Muscle layer of colon (tissue), 2 donors: ENCODE results near the gene ARHGEF28.
A peak's percentile ranks its signal among the peaks of the same experiment; 100 is the strongest.

Experiments
- H3K27ac ChIP-seq: one replicate; pipeline ENCODE4 v1.7.0; 2013; ENCODE audit warnings: low read depth, mild to moderate bottlenecking, low read length, moderate library complexity
- H3K27me3 ChIP-seq, 2 donors: one replicate each; pipeline ENCODE4 v1.7.0; 2013; ENCODE audit warnings: low read length in 2 of 2, mild to moderate bottlenecking in 2 of 2; ENCODE audit not compliant: insufficient read depth in 2 of 2, control insufficient read depth in 1 of 2
- H3K36me3 ChIP-seq: one replicate; pipeline ENCODE4 v1.7.0; 2013; ENCODE audit warnings: mild to moderate bottlenecking, low read length; ENCODE audit not compliant: insufficient read depth
- H3K4me1 ChIP-seq: one replicate; pipeline ENCODE4 v1.7.0; 2013; ENCODE audit warnings: mild to moderate bottlenecking, low read length; ENCODE audit not compliant: insufficient read depth
- H3K4me3 ChIP-seq, 2 donors: one replicate each; pipeline ENCODE4 v1.7.0; 2013; ENCODE audit warnings: low read length in 2 of 2, low read depth in 1 of 2, mild to moderate bottlenecking in 1 of 2, moderate library complexity in 1 of 2
- H3K9ac ChIP-seq: one replicate; pipeline ENCODE4 v1.7.0; 2013; ENCODE audit warnings: low read length
- H3K9me3 ChIP-seq: one replicate; pipeline ENCODE4 v1.7.0; 2013; ENCODE audit warnings: mild to moderate bottlenecking, low read length
- donor health status: abdominal sarcoma.
- donor health status: Adenocarcinoma of cecum.

Gene ARHGEF28

GRCh38 chr5:73625944-73626811, at the start of gene ARHGEF28:
ARHGEF28 (plus strand) TSS chr5:73626196; CDS start chr5:73684852, 58,656 bp downstream.
- Histone ChIP-seq H3K27ac (peak within 1 kb of the TSS; percentile 19), H3K36me3 (no peaks in the 10 kb centered on the region), H3K9ac (no peak within 1 kb of the TSS), H3K27me3 (no peaks in the 10 kb centered on the region), H3K9me3 (no peaks in the 10 kb centered on the region), H3K4me3 (peak within 1 kb of the TSS; percentile 66 to 69), H3K4me1 (no peaks in the 10 kb centered on the region)

GRCh38 chr5:73582285-73583145, 43.5 kb upstream of the ARHGEF28 start:
- no peak overlapping the region for H3K4me3 ChIP-seq
- H3K36me3 ChIP-seq = peaks cover 18% of the 10 kb centered on the region
- H3K9me3 ChIP-seq = no peaks in the 10 kb centered on the region
- H3K27me3 ChIP-seq = no peaks in the 10 kb centered on the region
- no peaks in the 10 kb centered on the region for H3K4me1 ChIP-seq
- no peak overlapping the region for H3K27ac ChIP-seq
- H3K9ac ChIP-seq = no peak overlapping the region

GRCh38 chr5:73587923-73588322, 38.1 kb upstream of the ARHGEF28 start:
- no peaks in the 10 kb centered on the region for H3K9me3 ChIP-seq
- no peak overlapping the region for H3K9ac ChIP-seq
- H3K27ac ChIP-seq = no peak overlapping the region
- H3K36me3 ChIP-seq = no peaks in the 10 kb centered on the region
- no peak overlapping the region for H3K4me3 ChIP-seq
- H3K27me3 ChIP-seq = no peaks in the 10 kb centered on the region
- H3K4me1 ChIP-seq = no peaks in the 10 kb centered on the region

- no peaks in the 10 kb centered on the region for H3K9me3 ChIP-seq
- H3K27ac ChIP-seq = no peak overlapping the region
- no peaks in the 10 kb centered on the region for H3K4me1 ChIP-seq
- H3K27me3 ChIP-seq = no peaks in the 10 kb centered on the region
- no peaks in the 10 kb centered on the region for H3K36me3 ChIP-seq
- no peak overlapping the region for H3K4me3 ChIP-seq
- H3K9ac ChIP-seq = no peak overlapping the region
Measured at GRCh38 chr5:73591102-73591695, 34.8 kb upstream of the ARHGEF28 start.

- H3K27ac ChIP-seq = no peak overlapping the region
- H3K27me3 ChIP-seq = no peaks in the 10 kb centered on the region
- H3K9me3 ChIP-seq = no peaks in the 10 kb centered on the region
- H3K36me3 ChIP-seq = no peaks in the 10 kb centered on the region
- H3K9ac ChIP-seq = no peak overlapping the region
- no peak overlapping the region for H3K4me3 ChIP-seq
- H3K4me1 ChIP-seq = no peaks in the 10 kb centered on the region
Measured at GRCh38 chr5:73591698-73592501, 34.1 kb upstream of the ARHGEF28 start.

GRCh38 chr5:73592551-73592950, 33.4 kb upstream of the ARHGEF28 start:
- Histone ChIP-seq H3K9ac (no peak overlapping the region), H3K4me3 (no peak overlapping the region)

GRCh38 chr5:73596705-73597328, 29.2 kb upstream of the ARHGEF28 start:
- Histone ChIP-seq H3K9me3 (peaks cover 4% of the 10 kb centered on the region), H3K27me3 (no peaks in the 10 kb centered on the region), H3K36me3 (no peaks in the 10 kb centered on the region), H3K4me3 (no peak overlapping the region), H3K9ac (no peak overlapping the region), H3K27ac (no peak overlapping the region), H3K4me1 (no peaks in the 10 kb centered on the region)

More at GRCh38 chr5:73592551-73592950, 33.4 kb upstream of the ARHGEF28 start:
- H3K27me3 ChIP-seq = no peaks in the 10 kb centered on the region
- no peak overlapping the region for H3K27ac ChIP-seq
- no peaks in the 10 kb centered on the region for H3K36me3 ChIP-seq
- H3K9me3 ChIP-seq = no peaks in the 10 kb centered on the region
- H3K4me1 ChIP-seq = no peaks in the 10 kb centered on the region

GRCh38 chr5:73599380-73599779, 26.6 kb upstream of the ARHGEF28 start:
- Histone ChIP-seq H3K36me3 (no peaks in the 10 kb centered on the region), H3K27ac (no peak overlapping the region), H3K27me3 (no peaks in the 10 kb centered on the region), H3K9ac (no peak overlapping the region), H3K4me1 (no peaks in the 10 kb centered on the region), H3K9me3 (peaks cover 5% of the 10 kb centered on the region), H3K4me3 (no peak overlapping the region)

GRCh38 chr5:73603998-73604397, 22.0 kb upstream of the ARHGEF28 start:
- Histone ChIP-seq H3K36me3 (no peaks in the 10 kb centered on the region), H3K4me3 (no peak overlapping the region), H3K27me3 (no peaks in the 10 kb centered on the region), H3K9me3 (peaks cover 5% of the 10 kb centered on the region), H3K9ac (no peak overlapping the region), H3K4me1 (no peaks in the 10 kb centered on the region), H3K27ac (no peak overlapping the region)

- Histone ChIP-seq H3K9ac (no peak overlapping the region), H3K9me3 (peaks cover 5% of the 10 kb centered on the region), H3K27ac (no peak overlapping the region), H3K4me1 (no peaks in the 10 kb centered on the region), H3K36me3 (no peaks in the 10 kb centered on the region), H3K27me3 (no peaks in the 10 kb centered on the region), H3K4me3 (no peak overlapping the region)
Measured at GRCh38 chr5:73605223-73606087, 20.5 kb upstream of the ARHGEF28 start.
